GM18873 (cell line): ENCODE data around the gene SLC10A7.
"Not testable (repeated sequence)": the region's sequence is repeated elsewhere in the genome, so short reads cannot be mapped to it uniquely, and the experiment has no call there.

Experiments used
- ATAC-seq: cut with Tn5 transposase; IDR thresholded peaks from one replicate; pipeline ENCODE4 v1.9.1; 2021; ENCODE audit warnings: mild to moderate bottlenecking, moderate library complexity, moderate number of reproducible peaks; ENCODE audit not compliant: unreplicated experiment, low FRiP score

Gene SLC10A7

GRCh38 chr4:146371812-146372211, 149.9 kb downstream of the SLC10A7 start:
- no peak for ATAC-seq

DNA sequence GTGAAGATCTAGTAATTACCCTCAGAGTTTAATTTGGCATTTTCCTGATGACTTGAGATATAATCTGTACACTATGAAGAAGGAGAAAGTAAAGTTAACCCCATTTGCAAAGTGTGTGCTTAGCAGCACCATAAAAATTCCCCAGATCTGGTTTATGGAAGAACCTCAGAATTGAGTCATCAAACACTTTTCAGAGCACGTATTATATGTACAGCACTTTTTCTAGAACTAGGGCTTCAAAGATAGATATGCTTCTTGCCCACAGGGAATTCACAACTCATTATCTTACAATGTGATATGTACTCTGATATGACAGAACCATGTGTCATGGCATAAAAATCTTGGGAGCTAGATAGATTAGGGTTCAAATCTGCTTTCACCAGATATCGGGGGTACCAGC, 150.9 kb downstream of the SLC10A7 start:
- ATAC-seq, result no peak

DNA sequence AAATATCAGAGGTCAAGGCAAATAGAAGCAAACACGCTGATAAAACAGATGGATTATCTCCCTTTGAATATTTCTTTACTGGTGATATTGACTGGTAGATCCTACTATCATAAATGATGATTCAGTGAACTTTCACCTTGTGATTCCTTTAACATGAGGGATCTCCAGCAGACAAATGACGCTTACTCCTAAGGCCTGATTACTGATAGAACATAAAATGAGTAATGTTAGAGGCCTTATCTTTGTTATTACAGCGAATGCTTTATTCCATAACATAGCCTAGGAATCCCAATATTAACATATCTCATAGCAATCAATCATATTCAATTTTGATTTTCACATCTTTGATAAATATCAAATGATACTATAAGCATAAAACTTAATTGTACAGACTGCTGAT, 152.3 kb downstream of the SLC10A7 start:
- ATAC-seq, result no peak

GRCh38 chr4:146368209-146368608, 153.5 kb downstream of the SLC10A7 start:
- ATAC-seq, result no peak

GRCh38 chr4:146367347-146367746, 154.4 kb downstream of the SLC10A7 start:
- no peak for ATAC-seq

DNA sequence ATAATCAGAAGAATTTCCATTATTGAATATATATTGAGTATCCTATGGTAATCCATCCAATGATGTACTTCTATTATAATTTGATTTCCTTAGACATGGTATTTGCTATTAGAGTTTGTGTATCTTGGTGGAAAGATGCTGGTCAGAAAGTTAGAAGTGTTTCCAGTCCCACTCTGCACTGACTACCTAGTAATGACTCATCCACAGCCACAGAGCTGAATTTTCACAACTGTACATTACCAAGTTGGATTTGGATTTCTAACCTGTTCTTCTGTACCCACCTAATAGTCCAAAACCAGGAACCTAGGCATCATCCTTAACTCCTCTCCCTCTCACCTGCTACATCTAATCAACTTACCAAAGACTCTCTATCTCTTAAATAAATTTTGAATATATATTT, 162.0 kb downstream of the SLC10A7 start:
- ATAC-seq, result no peak

DNA sequence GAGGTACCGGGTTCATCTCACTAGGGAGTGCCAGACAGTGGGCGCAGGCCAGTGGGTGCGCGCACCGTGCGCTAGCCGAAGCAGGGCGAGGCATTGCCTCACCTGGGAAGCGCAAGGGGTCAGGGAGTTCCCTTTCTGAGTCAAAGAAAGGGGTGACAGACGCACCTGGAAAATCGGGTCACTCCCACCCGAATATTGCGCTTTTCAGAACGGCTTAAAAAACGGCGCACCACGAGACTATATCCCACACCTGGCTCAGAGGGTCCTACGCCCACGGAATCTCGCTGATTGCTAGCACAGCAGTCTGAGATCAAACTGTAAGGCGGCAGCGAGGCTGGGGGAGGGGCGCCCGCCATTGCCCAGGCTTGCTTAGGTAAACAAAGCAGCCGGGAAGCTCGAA, 171.6 kb downstream of the SLC10A7 start:
- ATAC-seq, result not testable (repeated sequence)

- ATAC-seq, result no peak
Measured at GRCh38 chr4:146349306-146349705, 172.4 kb downstream of the SLC10A7 start.

- no peak for ATAC-seq
Measured at GRCh38 chr4:146347822-146348221, 173.9 kb downstream of the SLC10A7 start.

DNA sequence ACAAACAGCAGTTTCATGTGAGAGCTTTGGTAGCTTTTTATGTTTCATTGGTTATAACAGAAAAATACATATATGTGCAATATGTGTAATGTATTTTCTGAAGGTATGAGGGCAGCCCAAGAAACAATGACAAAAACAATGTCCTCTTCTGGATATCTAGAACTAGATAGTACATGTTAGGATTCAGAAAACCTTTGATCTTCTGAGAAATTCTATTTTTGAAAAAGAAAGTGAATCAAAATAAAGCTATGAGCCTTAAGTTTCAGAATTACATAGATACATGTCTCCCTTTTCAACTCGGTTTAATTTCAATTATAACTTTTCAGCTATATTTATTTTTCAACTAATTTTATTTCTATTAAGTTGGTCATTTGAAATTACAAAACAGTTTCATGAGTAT, 175.5 kb downstream of the SLC10A7 start:
- ATAC-seq, result no peak

DNA sequence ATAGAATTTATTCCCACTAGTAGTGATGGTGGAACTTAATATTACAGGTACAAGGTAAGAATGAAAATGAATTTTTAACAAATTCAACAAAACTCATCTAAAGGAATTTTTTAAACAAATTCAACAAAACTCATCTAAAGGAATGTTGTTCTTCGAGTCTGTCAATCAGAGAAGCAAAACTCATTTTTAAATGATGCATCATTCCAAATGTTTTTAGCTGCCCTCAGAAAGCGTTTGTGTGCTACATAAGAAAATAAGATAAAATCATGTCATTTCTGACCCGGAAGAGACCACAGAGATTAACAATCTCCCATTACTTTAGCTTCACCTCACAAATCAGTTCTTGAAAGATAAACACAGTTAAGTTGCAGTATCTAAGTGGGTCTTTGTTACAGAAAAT, 178.0 kb downstream of the SLC10A7 start:
- no peak for ATAC-seq

DNA sequence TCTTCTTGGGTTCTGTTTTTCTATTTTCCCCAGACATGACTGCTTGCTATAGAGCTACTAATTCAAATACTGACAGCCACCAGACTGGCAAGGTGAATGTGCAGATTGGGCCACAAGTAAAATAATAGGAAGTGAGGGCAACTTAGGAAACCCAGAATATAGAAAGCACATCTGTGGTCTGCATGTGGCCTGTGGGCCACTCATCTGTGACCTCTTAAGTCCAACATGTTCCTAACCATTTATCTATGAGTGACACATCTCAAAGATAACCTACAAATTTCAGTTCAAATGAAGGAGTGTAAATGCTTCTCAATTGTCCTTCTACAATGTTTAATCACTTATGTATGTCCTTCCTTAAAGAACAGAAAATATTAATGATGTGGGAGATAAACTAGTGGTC, 178.5 kb downstream of the SLC10A7 start:
- ATAC-seq, result peak; percentile 82

- ATAC-seq, result no peak
Measured at GRCh38 chr4:146342600-146343192, 179.0 kb downstream of the SLC10A7 start.

DNA sequence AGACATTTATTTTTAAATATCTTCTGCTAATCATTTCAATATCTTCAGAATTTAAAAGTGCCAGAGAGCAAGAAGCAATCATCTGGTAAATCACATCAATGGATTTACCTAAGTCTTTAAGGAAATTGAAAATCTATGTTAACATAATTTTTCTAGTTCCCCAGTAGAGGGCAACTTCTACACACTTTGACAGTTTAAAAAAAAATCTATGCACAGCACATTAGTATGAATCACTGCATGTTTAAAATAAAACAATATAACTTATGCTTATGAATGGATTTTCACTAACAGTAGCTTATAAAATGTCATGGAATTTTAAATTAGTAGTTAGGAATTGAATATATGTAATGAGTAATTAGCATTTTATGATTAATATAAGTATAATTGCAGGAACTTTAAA, 180.9 kb downstream of the SLC10A7 start:
- ATAC-seq, result no peak

GRCh38 chr4:146338512-146338911, 183.2 kb downstream of the SLC10A7 start:
- no peak for ATAC-seq

DNA sequence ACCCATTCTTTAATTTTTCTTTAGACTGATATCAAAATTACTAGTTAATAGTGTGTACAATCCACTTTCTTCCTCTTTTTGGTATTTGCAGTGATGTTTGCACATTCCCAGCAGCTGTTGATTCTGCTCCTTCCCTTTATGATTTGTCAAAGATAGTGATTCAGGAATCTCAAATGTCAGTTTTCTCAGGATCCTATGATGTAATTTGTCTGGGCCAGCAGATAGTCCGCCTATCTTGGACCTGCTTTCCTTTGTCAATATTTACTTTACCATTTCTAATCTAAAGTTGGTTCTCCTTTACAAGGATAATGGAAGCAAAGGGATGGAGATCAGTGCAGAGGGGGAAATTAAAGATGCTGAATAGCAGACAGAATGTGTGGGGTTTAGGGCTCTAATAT, 185.3 kb downstream of the SLC10A7 start:
- no peak for ATAC-seq

DNA sequence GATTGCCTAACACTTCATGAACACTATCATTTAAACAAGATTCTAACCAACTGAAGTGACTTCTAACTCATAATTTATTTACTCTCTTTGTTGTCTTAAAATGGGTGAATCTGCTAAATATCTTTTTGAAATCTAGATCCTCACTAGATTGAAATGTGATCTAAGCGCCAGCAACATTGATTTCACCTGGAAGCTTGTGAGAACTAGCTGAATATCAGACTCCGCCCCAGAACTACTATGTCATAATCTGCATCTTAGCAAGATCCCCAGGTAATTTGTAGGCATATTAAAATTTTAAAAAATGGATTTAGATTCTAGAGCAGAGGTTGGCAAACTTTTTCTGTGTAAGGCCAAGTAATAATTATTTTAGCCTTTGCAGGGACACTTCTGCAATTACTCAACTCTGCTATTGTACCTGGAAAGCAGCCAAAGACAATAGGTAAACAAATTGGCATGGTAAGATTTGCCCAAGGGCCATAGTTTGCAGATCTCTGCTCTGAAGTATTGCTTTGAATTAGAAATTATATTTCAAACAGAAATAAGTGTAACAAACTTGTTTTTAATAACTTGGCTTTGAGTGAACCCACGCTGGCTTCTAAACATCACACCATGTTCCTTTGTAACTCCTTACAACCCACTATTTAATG, 185.9 kb downstream of the SLC10A7 start:
- ATAC-seq, result no peak

DNA sequence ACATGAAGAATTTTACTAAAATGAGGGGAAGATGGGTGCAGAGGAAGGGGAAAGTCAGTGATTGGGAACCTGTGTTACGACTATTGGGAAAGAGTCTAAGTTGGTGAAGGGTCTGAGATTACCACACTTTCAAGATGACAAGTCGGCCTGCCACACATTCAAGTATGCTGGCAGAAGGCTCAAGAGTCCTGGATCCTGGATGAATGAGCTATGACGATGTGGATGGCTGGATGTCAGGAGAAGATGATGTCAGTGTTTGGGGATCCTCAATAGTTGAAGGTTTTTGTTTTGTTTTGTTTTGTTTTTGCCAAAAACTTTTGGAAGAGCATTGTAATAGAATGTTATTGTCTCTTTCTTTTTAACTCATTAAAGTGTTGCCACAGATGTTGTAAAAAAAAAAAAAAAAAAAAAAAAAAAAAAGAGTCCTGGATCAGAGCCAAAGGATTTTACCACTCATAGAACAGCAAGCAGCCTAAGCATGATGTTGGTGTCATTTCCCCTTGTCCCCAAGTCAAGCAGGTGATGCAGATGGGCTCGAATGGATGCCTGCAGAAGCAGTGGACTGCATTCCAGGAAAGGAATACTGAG, 186.8 kb downstream of the SLC10A7 start:
- ATAC-seq, result no peak

DNA sequence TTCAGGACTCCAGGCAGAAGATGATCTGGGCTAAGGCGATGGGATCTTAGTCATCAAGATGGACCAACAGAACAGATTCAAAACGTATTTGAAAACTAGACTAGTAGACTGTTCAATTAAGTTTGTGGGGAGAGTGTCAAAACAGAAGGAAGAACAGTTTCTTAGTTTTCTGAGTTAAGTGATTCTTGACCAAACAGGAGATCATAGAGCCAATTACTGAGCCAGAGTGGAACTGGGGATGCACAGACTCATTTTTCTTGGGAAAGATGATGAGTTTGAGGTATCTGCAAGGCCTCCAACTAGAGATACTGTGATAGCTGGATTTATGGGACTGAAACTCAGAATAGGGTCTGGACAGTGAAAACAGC, 187.9 kb downstream of the SLC10A7 start:
- ATAC-seq, result no peak

DNA sequence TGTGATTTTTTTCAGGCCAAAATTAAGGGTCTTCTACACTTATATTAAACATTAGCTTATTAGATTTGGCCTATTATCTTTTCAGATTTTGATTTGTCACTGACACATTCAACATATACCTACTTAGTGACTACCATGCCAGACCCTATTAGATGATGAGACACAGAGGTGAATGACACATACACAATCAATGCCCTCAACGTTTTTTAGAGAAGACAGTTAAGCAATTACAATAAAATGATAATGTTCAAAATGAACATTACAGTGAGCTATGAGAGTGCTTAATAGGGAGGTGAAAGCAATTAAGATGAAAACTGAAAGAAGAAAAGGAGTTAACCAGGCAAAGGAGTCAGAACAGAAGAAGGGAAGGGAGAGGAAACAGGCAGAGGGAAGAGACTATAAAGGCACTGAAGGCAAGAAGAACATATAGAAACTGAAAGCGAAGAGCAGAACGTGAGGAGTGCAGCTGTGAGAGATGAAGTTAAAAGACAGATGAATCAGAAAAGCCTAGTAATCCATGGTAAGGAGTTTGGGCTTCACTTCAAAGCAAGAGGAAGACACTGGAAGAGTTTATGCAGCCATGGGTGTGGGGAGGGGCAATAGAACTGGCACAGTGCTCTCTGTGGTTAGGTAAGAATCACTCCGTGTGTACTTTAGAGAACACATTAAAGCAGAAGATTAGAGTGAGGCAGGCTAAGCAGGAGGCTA, 188.4 kb downstream of the SLC10A7 start:
- ATAC-seq, result peak; percentile 92

GRCh38 chr4:146330392-146330791, 191.3 kb downstream of the SLC10A7 start:
- no peak for ATAC-seq
